Stimulated activated CD8-positive, alpha-beta memory T cell treated with anti-CD3 and anti-CD28 coated beads, Interleukin-7, amount 100 ng/mL, for 48 hours (primary cell): ENCODE data around the gene NECTIN4.
"Not testable (repeated sequence)": the region's sequence is repeated elsewhere in the genome, so short reads cannot be mapped to it uniquely, and the experiment has no call there.

Experiments used
- DNase-seq, 2 donors: peaks; one replicate each; pipeline ENCODE4 v3.0.0-alpha.2; 2020; ENCODE audit warnings: low read depth in 1 of 2; ENCODE audit errors: extremely low read depth in 1 of 2

The NECTIN4 gene

DNA sequence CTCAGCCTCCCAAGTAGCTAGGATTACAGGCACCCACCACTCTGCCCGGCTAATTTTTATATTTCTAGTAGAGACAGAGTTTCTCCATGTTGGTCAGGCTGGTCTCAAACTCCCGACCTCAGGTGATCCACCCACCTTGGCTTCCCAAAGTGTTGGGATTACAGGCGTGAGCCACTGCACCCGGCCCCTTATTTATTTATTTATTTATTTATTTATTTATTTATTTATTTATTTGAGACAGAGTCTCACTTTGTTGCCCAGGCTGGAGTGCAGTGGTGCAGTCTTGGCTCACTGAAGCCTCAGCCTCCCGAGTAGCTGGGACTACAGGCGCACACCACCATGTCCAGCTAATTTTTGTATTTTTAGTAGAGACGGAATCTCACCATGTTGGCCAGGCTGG is 23.7 kb downstream of the NECTIN4 start:
- not testable (repeated sequence) for DNase-seq

DNA sequence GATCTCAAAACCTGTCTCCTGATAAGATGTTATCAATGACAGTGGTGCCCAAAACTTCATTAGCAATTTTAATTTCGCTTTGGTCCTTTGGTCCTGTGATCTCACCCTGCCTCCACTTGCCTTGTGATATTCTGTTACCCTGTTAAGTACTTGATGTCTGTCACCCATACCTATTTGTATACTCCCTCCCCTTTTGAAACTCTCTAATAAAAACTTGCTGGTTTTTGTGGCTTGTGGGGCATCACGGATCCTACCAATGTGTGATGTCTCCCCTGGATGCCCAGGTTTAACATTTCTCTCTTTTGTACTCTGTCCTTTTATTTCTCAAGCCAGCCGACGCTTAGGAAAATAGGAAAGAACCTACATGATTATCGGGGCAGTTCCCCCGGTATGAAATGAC is 25.4 kb downstream of the NECTIN4 start:
- DNase-seq: not testable (repeated sequence)

DNA sequence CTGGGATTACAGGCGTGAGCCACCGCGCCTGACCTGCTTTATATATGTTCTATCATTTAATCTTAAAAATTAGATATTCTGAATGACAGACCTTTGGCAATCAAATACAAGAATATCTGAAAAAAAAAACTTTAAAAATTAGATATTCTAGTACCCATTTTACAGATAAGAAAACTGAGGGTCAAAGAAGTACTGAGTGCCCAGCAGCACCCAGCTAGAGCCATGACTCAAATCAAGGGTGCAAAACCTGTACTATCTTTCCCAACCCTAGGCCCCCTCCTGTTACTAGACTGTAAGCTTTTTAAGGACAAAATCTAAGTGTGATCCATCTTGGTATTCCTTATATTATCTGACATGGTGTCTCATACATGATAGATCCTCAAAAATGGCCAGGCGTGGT is 27.9 kb downstream of the NECTIN4 start:
- no peak for DNase-seq

DNA sequence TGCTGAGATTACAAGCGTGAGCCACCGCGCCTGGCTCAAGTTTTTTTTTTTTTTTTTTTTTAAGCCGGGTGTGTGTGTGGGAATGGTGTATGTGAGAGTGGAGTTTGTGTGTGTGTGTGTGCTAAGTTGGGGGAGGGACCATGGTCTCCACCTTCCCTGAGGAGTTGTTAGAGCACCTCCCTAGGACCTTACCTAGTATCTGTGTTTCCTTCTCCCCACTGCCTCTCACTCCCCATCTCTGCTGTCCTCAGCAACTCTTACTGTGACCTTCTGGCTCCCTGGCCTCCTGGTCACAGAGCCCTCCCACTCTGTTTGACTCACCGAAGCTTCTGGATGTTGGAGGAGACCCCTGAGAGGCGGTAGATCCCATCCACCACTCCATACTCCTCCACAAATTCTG is 30.1 kb downstream of the NECTIN4 start:
- no peak for DNase-seq

DNA sequence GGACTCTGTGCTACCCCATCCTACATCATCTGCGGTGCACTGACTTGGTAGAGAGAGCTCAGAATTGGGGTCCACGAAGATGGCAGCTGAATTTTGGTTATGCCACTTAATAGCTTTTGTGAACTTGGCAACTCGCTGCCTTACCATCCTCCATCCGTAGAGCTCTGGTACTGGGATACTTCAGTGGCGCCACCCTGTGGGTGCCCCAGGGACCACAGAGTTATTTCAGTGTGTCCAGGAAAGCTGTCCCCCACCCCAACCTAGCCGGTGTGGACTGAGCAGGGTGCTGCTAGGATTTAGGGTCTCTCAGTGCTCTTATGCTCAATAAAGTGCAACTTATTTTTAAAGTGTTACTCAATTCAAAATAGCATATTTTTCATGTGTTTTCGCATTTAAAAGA is 34.6 kb downstream of the NECTIN4 start:
- no peak for DNase-seq

DNA sequence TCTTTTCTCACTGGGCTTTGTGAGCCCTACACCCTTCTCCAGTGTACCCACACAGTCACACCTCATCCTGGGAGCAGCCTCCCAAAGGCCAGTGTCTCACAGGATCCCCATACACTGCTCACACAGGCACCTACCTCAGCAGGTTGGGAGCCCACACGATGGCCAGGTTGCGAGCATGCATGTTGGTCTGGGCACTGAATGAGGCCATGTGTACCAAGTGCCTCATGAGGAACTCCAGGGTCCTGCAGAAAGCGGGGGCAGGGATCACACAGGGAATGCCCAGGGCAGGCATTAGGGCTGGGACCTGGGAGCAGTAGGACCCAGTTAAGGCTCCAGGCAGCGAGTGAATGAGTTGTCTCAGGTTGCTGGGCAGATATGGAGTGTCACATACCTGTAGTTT is 35.1 kb downstream of the NECTIN4 start:
- no peak for DNase-seq

DNA sequence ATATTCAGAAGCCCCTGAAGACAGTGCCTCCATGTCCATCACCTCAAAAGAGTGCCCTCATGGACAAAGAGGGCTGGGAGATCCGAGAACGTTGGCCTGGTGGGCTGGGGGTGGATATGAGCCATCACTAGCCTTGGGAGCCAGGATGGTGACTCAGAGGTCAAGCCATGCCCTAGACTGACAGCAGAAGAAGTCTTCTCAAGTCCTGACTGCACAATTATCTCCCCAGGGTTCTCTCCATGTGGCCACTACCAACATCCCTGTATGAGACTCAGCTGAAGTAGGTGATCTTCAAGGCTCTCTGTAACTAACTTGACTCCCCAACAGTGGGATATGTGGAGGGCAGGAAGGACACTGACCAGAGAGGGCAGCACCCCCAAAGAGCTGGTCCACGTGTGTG is 36.5 kb downstream of the NECTIN4 start:
- DNase-seq: no peak

DNA sequence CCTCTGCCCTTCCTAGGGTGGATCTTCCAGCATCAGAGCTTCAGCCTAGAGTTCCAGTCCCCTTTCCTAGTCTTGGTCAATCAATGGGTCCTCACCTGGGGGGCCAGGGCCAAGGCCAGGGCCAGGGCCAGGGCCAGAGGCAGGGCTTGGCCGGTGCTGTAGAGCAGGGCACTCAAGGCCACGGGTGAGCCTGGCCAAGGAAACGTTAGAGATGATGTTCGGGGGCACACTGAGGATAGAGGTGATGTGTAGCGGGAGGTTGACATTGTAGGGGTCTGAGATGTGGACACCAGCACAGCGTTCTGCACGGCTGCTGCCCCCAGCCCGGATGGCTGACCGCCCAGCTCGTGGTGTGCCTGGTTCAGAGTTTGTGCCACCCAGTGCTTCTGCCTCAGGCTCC is 38.1 kb downstream of the NECTIN4 start:
- no peak for DNase-seq

DNA sequence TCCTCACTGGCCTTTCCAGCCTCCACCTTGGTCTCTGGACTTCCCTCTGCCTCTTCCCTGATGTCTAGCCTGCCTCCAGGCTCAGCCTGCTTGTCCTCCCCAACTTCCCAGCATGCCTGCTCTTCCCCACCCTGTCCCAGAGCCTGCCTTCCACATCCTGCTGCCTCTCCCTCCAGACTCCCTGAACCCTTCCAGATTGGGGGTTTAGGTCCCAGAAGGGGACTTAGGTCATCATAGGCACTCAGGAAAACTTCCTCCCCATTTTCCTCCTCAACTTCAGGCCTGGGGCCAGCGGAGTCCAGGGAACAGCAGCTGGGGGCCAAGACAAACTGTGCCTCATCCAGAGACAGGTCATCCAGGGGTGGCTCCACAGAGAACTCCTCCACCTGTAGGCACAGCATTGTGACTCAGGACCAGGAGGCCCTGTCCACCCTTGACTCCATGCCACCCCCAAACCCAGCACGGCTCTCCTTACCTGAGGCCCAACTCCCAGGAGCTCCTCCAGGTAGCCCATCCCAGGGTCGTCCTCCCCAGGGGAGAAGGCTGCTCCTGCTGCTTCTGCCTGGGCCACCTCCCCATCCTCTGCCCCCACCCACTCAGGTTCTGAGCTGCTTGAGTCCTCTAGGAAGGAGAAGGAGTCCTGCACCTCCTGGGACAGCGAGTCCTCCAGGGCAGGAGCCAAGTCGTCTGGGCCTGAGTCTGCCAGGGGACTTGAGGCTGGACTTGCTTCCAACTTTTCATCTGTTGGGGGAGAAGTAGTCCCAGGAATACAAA is 40.2 kb downstream of the NECTIN4 start:
- no peak for DNase-seq

DNA sequence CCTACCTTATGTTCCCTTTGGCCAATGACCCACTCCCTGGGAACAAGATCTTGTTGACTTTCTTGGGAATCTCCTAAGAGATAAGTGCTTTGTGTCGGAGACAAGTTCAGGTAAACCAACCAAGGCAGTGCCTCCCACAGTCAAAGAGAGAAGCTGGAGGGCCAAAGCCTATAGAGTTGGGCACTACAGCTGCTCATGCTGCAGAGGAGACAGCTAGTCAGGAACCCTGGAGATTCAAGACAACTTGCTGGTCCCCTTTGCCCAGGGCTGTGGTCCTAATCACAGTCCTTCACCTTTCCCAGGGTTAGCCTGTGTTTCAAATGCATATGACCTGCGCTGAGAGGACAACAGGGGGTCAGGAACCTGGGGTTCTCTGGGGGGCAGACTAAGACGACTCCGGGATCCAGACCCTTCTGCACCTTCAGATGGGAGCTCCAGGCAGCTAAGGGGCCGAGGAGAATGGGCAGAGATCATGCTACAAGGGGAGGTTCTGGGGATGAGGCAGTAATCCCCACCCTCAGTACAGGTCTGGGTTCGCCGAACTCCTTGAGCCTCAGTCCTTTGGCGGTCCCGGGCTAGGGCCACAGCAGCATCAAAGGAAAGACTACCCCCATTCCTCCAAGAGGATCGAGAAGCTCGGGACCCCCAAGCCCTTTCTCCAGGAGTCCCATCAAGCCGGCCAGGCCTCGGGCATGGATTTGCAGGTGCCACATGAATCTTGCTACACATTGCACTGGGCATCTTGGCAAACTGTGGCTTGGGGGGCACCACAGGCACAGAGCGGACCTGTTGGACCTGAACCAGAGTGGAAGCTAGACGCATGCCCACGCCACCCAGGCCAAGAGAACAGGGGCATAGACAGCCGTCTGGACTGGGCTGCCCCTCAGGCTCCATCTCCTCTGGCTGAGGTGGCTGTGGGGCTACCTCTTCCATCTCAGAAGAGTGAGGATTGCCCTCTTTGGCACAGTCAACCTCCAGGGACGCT is 41.6 kb downstream of the NECTIN4 start:
- no peak for DNase-seq

DNA sequence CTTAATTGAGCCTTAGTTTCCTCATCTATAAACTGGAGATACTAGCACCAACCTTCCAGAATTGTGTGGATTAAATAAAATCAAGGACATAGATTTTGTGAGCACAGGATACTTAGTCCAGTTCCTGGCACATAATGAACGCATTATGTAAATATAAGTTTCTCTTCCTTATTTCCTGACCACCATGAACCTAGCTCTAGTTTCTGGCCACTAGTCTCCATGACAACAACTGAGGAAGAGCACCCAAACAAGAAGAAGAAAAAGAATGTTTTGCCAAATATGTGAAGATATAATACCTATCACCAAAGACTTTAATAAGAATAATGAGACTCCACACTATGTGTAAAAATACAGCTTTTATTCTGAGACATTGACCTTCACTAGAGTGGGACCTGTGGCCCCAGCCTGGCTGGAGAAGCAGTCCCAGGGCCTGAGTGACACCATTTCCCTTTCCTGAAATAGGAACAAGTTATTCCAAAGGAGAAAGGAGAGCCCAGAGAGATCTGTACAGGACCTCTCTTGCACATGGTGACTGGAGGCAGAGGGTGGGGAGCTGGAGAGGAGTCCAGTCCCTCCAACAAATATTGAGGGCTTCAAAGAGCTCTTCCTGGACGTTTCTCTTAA is 42.6 kb downstream of the NECTIN4 start:
- DNase-seq: no peak

DNA sequence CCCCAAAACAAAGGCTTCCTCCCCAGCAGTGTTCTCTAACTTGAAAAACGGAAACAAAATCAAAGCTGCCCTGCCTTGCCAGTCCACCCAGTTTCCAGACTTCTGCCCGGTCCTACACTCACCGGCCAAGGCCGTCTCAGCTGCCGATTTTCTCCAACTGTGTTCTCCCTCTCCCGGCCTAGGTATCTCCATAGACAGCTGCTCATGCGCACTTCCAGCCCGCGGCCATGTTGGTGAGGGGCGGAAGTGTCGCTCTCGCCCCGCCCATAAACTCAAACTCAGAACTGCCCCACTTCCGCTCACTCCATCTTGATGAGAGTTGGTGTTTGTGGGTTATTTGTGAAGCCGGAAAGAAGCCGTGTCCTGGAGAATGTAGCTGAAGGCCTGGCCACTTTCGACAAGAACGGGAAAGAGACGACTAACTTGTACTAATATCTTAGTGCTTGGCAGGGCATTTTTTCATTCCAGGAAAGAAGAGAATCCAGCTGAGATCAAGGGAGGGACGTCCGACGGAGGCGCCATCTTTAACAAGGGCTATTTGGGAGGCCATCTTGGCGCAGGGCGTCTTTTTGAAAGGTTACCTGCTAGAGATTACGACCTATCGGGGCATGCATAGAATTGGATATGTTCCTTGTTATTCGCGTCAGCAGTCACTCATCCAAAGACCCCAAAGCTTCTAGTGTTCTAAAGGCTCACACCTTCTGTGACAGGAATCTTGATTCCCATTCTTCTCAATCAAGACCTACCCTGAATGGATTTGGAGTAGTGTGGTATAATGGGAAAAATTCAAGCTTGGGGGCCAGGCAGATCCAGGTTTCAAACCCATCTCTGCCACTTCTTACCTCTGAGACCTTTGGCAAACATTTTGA is 43.4 kb downstream of the NECTIN4 start, which contains the start of gene USF1:
Gene USF1 (minus strand): TSS at position 242 of the 869 bp plus-strand sequence. CDS start 2,702 bp downstream, outside the sequence.
- DNase-seq: peak; percentile 81 to 84

DNA sequence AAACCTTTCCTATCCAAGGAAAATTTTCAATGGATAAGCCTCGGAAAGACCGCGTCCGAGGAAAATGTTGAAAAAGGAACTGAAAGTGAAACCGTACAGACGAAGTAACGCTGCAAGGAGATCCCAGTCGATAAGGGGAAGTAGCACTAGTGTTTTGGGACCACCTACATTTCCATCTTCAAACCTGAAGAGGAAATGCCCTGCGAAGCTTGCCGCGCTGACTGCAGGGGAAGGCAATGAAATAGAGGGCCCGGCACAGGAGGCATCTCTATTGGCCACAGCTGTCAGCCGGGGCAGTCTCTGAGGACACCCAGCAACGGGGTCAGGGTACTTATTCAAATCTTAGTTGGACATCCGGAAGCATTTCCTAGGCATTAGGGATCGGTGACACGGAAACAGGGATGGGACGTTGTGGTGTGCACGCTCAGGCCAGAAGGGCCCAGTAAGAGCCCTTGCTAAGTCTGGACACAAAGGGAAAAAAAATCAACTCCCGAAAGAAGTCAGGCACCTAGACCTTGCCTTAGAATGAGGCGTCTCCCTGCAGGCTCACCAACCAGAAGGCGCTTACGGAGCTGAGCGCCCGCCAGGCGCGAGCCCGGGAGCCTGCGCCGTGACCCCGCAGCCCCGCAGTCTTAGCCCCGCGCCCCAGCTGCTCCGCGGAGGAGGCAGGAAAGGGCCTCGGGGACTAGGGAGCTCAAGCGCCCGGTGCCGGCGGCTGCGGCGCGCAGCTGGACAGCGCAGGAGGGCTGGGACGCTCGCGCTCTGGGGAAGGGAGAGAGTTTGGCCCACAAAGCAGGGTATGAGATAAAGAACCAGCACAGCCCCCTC is 44.2 kb downstream of the NECTIN4 start:
- DNase-seq: peak; percentile 39 to 61

DNA sequence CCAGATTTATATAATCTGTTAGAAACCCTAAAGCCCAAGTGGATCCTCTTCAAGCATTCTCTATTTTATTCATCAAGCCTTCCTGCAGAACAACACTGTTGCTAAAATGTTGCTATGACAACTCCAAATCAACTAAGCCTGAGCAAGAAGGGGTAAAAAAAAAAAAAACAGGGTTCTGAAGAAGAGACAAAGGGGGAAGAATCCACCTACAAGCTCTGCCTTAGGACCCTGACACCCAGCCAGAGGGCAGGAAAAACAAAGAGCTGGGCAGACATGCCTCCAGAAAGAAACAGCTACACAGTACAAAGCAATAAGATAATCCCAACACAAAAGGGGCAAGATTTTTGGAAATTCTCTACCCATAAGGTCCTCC is 44.8 kb downstream of the NECTIN4 start:
- DNase-seq: no peak

DNA sequence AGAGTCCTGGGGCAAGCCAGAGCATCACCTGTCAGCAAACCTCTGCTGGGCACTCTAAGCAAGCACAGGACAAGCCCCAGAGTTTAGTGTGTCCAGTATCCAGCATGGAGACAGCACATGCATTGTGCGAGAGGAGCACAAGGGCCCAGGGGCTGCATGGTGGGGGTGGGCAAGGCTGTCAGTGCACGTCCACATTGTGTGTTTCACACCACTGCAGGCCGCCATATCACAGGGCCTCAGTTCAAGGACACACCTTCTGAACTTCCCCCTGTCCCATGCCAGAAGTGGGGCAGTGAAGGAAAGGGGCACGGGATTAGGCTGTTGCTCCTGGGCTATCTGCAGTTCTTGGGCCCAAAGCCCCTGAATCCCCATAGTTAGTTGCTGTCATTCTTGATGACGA is 49.8 kb downstream of the NECTIN4 start:
- DNase-seq: no peak

DNA sequence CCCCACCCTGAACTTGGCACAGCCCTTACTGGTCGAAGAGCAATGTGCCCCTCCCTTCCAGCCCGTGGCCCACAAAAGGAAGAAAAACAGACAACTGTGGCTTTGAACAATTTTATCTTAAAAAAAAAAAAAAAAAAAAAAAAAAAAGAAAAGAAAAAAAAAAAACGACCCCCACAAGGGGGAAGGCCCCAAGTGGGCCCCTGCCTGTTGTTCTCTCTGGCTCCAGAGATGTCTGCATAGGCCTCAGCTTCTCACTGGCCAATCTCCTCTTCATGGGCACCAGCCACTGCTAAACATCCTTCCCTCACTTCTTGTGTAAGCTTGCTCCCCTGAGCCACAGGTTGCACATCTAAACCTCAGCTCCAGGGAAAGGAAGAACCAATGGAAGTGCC is 50.2 kb downstream of the NECTIN4 start:
- DNase-seq: no peak

DNA sequence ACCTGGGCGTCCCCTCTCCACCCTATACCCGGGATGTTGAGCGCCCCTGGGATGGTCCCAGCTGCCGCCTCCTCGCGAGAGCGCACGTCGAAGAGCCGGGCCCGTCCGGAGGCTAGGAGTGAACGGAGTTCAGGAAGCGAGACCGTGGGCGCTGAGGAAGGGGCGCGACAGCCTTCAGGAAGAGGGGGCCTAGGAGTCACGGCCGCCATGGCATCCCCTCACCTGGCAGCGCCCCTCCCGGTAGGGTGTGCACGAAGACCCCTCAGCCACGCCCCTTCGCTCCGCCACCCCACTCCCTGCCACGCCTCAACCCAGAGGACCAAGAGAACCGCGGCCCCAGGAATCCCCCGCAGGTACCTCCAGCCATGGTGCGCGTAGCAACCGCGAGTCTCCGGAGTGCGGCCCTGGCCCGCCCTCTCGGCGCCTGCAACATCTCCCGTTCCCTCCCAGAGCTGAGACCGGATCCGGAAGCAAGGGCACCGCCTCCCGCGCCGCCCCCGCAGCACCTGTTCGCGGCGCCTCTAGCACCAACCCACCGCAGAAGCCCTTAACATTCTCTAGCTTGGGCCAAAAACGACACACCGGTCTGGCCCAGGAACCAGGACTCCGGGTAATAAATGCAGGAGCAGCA is 50.7 kb downstream of the NECTIN4 start, which contains the start of gene TSTD1:
Gene TSTD1 (minus strand): TSS at position 442 of the 631 bp plus-strand sequence. CDS start 75 bp downstream, at position 367.
- DNase-seq: peak; percentile 75 to 81

DNA sequence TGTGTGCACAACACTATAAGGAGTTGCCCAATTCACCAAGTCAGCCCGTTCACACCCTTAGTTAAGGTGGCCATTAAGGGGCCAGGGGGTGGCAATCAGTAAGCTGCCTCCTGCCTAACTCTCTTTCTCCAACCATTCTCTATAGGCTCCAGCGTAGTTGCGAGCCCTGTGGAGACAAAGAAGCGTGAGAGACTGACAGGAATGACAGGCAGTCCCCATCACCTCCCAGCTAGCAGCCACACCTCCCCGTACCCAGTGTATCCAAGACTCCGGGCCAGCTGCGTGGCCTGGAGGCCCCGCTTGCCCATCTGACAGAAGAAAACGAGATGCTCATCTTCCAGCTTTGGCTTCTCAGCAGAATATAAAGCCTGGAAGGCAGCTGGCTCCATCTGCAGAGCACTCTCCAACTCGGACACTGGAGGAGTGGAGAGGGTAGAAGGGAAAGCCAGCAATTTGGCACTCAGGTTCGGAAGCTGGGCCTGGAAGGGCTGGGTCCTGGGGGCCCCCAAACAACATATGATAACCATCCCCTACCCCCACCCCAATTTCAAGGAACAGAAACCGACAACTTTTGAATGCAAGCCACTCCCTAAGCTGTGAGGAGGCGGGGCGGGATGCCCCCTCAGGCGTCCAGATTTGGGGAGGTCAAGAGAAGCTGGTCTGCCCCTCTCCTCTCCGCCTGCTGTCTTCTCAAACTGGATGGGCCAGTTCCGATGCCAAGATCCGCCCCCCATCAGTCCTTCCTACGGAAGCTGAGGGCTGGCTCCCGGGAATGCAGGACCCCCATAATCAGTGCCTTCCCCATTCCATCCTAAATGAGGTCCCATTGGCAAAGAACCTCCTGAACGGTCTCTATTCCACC is 51.5 kb downstream of the NECTIN4 start:
- no peak for DNase-seq
